GM12864 (cell line): ENCODE data around the gene RAD51D.
"Not testable (repeated sequence)": the region's sequence is repeated elsewhere in the genome, so short reads cannot be mapped to it uniquely, and the experiment has no call there.

Experiments
- DNase-seq: peaks from one replicate; pipeline ENCODE4 v3.0.0-alpha.2; 2011; ENCODE audit warnings: low read depth
- H3K4me3 ChIP-seq: 2 replicates; pipeline ENCODE4 v1.5.1; 2011; ENCODE audit warnings: mild to moderate bottlenecking, low read depth, low read length, control low read depth
- CTCF ChIP-seq: IDR thresholded peaks from 2 replicates; pipeline ENCODE4 v1.5.1; 2011; ENCODE audit warnings: low read depth, mild to moderate bottlenecking, moderate library complexity, low read length, control low read depth, inconsistent platforms; ENCODE audit errors: missing control alignments

RAD51D gene

DNA sequence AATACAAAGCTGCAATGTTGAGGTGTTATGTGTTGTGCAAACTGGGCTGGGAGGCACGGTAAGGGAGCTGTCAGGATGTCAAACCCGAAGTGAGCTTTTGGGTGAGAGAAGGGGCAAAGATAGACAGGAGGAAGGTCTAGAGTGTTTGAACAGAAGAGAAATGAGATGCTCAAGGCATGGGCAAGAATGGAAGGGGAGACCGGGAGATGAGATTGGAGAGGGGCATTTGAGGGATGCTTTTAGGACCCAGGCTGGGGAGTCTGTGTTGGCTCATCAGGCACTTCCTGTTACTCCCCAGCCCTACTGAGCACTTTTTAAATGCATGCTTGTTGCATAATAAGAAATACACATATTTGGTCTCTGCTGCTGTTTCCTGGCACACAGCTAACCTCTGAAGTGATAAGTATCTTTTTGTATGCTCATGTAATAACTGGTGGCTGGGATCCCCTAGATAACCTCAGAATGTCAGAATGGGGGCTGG, 41.7 kb upstream of the RAD51D start:
- TF ChIP-seq CTCF = no peak
- DNase-seq = no peak
- H3K4me3 ChIP-seq = no peak overlapping the region

DNA sequence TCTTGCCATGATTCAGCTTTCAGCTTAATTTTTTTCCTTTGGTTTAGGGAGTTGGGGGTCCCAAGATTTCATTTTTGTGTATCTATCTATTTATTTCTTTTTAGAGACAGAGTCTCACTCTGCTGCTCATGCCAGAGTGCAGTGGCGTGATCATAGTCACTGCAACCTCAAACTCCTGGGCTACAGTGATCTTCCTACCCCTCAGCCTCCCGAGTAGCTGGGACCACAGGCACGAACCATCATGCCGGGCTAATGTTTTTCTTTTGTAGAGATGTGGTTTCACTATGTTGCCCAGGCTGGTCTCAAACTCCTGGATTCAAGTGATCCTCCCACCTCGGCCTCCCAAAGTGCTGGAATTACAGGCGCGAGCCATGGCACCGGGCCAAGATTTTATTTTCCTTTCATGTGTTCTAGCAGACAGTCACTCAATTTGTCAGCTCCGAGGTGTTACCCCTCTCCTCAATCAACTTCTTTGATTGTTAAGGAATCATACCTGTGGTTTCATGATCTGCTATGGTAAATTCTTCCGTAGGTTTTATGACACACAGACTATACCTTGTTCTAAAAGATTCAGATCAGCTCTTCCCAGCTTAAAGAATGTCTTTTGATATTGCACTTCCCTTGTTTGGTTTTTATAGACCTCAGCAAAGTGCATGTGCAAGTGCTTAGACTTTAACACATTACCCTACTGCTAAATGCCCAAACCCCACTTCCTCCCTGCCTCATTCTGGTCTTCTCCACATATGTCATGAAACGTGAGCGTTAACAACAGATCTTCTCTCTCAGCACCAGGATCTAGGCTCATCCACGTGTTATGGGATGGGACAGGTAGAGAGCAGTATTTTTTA, 40.9 kb upstream of the RAD51D start:
- TF ChIP-seq CTCF = no peak
- DNase-seq = no peak

DNA sequence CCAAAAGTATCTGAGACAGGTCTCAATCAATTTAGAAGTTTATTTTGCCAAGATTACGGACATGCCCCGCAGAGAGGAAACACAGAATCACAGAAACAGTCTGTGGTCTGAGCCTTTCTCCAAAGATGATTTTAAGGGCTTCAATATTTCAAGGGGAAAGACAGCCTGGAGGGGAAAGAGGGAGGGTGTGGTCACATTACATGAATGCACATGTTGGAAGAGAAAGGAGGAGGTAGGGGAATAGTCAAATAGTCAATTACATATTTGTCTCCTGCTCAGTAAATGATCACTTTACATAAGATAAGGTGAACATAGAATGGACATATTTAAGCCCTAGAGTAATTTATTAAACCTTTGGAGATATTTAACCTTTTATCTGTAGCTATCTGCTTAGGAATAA, 40.3 kb upstream of the RAD51D start:
- H3K4me3 ChIP-seq = no peak overlapping the region
- DNase-seq = no peak
- TF ChIP-seq CTCF = no peak

More for the DNA sequence above, 40.9 kb upstream of the RAD51D start:
- no peak overlapping the region for H3K4me3 ChIP-seq

DNA sequence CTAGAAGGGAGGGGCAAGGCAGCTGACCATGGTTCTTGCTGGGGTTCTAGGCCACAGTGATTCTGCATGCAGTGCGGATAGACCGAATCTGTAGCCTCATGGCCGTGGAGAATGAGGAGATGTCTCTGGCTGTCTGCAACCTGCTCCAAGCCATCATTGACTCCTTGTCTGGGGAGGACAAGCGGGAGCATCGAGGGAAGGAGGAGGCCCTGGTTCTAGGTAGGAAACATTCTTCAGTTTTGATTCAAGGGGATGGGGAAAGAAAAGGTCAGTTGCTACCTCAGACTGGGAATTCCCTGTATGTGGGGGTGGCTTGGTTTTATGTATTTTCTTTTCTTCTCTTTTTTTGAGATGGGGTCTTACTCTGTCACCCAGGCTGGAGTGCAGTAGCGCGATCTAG, 35.6 kb upstream of the RAD51D start:
- TF ChIP-seq CTCF = no peak
- no peak overlapping the region for H3K4me3 ChIP-seq
- DNase-seq = no peak

- DNase-seq = no peak
- H3K4me3 ChIP-seq = no peak overlapping the region
- no peak for TF ChIP-seq CTCF
Observed at GRCh38 chr17:35154196-35155165, 34.8 kb upstream of the RAD51D start.

- H3K4me3 ChIP-seq = no peak overlapping the region
- TF ChIP-seq CTCF = no peak
- DNase-seq = no peak
Observed at GRCh38 chr17:35152421-35153140, 32.9 kb upstream of the RAD51D start.

GRCh38 chr17:35151080-35151479, 31.4 kb upstream of the RAD51D start:
- H3K4me3 ChIP-seq, DNase-seq: not testable (repeated sequence)
